Keratinocyte (primary cell): ENCODE measurements around the gene MAPK8. TPM values are rescaled to one million over a fixed set of nuclear protein-coding genes. Genes with fewer than 3 reads are reported as not detected.

Source experiments
- DNase-seq: peaks from one replicate; pipeline ENCODE4 v3.0.0-alpha.2; 2011; ENCODE audit warnings: low read depth, missing footprints, low spot score
- FAIRE-seq: peaks from 2 replicates; lab custom pipeline; 2011; peaks lifted over from hg19 to GRCh38; lab: Jason Lieb, UNC
- H2AFZ ChIP-seq: 2 replicates; pipeline ENCODE4 v1.6.0; 2012; ENCODE audit warnings: low read length, control low read depth, inconsistent platforms; ENCODE audit not compliant: control insufficient read depth
- H3K27ac ChIP-seq: 2 replicates; pipeline ENCODE4 v1.5.1; 2011; ENCODE audit warnings: low read length; ENCODE audit not compliant: control insufficient read depth, insufficient read depth
- H3K27me3 ChIP-seq: 3 replicates; pipeline ENCODE4 v1.6.0; 2011; ENCODE audit warnings: low read length; ENCODE audit not compliant: control insufficient read depth, insufficient read depth; ENCODE audit errors: extremely low read depth
- H3K36me3 ChIP-seq, 2 experiments: 2 replicates in 1 of 2; 3 replicates in 1 of 2; pipeline ENCODE4 v1.5.1; 2011; ENCODE audit warnings: low read length in 2 of 2, mild to moderate bottlenecking in 1 of 2; ENCODE audit not compliant: control insufficient read depth in 2 of 2, insufficient read depth in 2 of 2; ENCODE audit errors: extremely low read depth in 1 of 2
- H3K4me1 ChIP-seq: 3 replicates; pipeline ENCODE4 v1.5.1; 2011; ENCODE audit warnings: low read length; ENCODE audit not compliant: control insufficient read depth, insufficient read depth; ENCODE audit errors: extremely low read depth
- H3K4me2 ChIP-seq: 3 replicates; pipeline ENCODE4 v1.6.0; 2011; ENCODE audit warnings: low read depth, low read length; ENCODE audit not compliant: control insufficient read depth, insufficient read depth; ENCODE audit errors: extremely low read depth
- H3K4me3 ChIP-seq, 3 experiments: fragments of 200-600 bp in 1 of 3; sonication (generic) in 1 of 3; 2 replicates in 2 of 3; 3 replicates in 1 of 3; pipeline ENCODE4 v1.5.1; 2011 to 2016; ENCODE audit warnings: low read length in 3 of 3, mild to moderate bottlenecking in 3 of 3, control low read depth in 2 of 3, inconsistent platforms in 1 of 3, low read depth in 1 of 3, mixed read lengths in 1 of 3, mixed run types in 1 of 3, moderate library complexity in 1 of 3; ENCODE audit not compliant: control insufficient read depth in 2 of 3, insufficient read depth in 2 of 3; ENCODE audit errors: extremely low read depth in 1 of 3
- H3K79me2 ChIP-seq: 2 replicates; pipeline ENCODE4 v1.6.0; 2012; ENCODE audit warnings: low read length; ENCODE audit not compliant: control insufficient read depth, insufficient read depth
- H3K9ac ChIP-seq: 3 replicates; pipeline ENCODE4 v1.6.0; 2011; ENCODE audit warnings: low read length; ENCODE audit not compliant: control insufficient read depth, insufficient read depth; ENCODE audit errors: extremely low read depth
- H3K9me1 ChIP-seq: 3 replicates; pipeline ENCODE4 v1.6.0; 2011; ENCODE audit warnings: low read length; ENCODE audit not compliant: control insufficient read depth, insufficient read depth; ENCODE audit errors: extremely low read depth
- H3K9me3 ChIP-seq: 2 replicates; pipeline ENCODE4 v1.5.1; 2012; ENCODE audit warnings: low read depth, low read length; ENCODE audit not compliant: control insufficient read depth
- H4K20me1 ChIP-seq: 3 replicates; pipeline ENCODE4 v1.6.0; 2011; ENCODE audit warnings: low read length; ENCODE audit not compliant: control insufficient read depth, insufficient read depth; ENCODE audit errors: extremely low read depth
- EZH2 ChIP-seq: IDR thresholded peaks from one replicate; pipeline ENCODE4 v1.6.1; 2012; ENCODE audit warnings: inconsistent platforms, mild to moderate bottlenecking, low read length, moderate library complexity
- dilution Hi-C: fragments of 300-500 bp; cut with MboI; formaldehyde crosslinking; loops from one replicate; pipeline ENCODE4 v1.7.0; 2020; ENCODE audit warnings: low sequenced_read_pairs; ENCODE audit not compliant: extremely low pct_ligation_motif_present
- polyA plus RNA-seq, 5 experiments: library from polyadenylated mRNA; depleted of rRNA in 3 of 5; stranded (reverse) in 3 of 5; stranded (forward) in 1 of 5; unstranded in 1 of 5; fragments of >200 nt; gene quantifications; 1 replicate in 1 of 5; 2 replicates in 3 of 5; 3 replicates in 1 of 5; pipeline versions ENCODE4 v1.2.1 to v1.2.3, GENCODE V29; 2011 to 2012; ENCODE audit warnings: missing spikeins in 2 of 5, low read depth in 1 of 5, low replicate concordance in 1 of 5
- TF ChIP-seq, protein P1 (sequence below), 3 experiments: IDR thresholded peaks in 1 of 3; conservative IDR thresholded peaks in 1 of 3; optimal IDR thresholded peaks in 1 of 3; 2 replicates in 2 of 3; 3 replicates in 1 of 3; pipeline versions ENCODE3 to v1.5.1; 2011; ENCODE audit warnings: low read length in 3 of 3, mild to moderate bottlenecking in 3 of 3, moderate library complexity in 2 of 3, control low read depth in 1 of 3, inconsistent platforms in 1 of 3; ENCODE audit not compliant: insufficient read depth in 2 of 3; ENCODE audit errors: extremely low read depth in 1 of 3

MAPK8 gene
- polyA plus RNA-seq, 1 donor (not counting 4 experiments of a cell fraction or from before 2014, with no cell fraction given): 39.8 TPM

DNA sequence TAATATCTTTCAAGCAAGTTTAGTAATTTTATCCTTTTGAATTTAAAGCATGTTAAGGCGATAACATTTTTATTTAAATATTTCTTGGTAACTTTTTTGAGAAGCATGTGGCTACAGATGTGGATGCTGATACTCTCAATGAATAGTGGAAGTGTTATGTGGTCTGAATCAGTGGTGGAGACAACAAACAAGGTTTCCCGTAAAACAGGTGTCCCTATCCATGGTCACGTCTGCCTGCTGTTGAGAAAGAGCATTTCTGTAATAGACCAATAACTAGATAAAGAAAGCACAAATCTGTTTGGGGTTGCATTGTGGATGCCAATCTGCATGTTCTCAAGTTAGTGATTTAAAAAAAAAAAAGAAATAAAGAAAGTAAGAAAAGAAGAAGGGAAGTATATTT, 13.9 kb upstream of the MAPK8 start:
- Histone ChIP-seq H4K20me1 (no peaks in the 10 kb centered on the region), H3K4me1 (peaks cover 3% of the 10 kb centered on the region), H3K4me3 (no peak overlapping the region), H3K36me3 (no peaks in the 10 kb centered on the region), H3K27me3 (peaks cover 7% of the 10 kb centered on the region), H3K9ac (no peak overlapping the region), H3K4me2 (no peak overlapping the region), H3K79me2 (no peaks in the 10 kb centered on the region), H2AFZ (no peak overlapping the region), H3K9me3 (no peaks in the 10 kb centered on the region), H3K27ac (no peak overlapping the region), H3K9me1 (no peaks in the 10 kb centered on the region)
- dilution Hi-C loops: no loop called here
- no peak for DNase-seq
- no peak for FAIRE-seq
- TF ChIP-seq EZH2: no peak
- TF ChIP-seq, protein P1, sequence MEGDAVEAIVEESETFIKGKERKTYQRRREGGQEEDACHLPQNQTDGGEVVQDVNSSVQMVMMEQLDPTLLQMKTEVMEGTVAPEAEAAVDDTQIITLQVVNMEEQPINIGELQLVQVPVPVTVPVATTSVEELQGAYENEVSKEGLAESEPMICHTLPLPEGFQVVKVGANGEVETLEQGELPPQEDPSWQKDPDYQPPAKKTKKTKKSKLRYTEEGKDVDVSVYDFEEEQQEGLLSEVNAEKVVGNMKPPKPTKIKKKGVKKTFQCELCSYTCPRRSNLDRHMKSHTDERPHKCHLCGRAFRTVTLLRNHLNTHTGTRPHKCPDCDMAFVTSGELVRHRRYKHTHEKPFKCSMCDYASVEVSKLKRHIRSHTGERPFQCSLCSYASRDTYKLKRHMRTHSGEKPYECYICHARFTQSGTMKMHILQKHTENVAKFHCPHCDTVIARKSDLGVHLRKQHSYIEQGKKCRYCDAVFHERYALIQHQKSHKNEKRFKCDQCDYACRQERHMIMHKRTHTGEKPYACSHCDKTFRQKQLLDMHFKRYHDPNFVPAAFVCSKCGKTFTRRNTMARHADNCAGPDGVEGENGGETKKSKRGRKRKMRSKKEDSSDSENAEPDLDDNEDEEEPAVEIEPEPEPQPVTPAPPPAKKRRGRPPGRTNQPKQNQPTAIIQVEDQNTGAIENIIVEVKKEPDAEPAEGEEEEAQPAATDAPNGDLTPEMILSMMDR (optimal IDR thresholded peaks at IDR 0.05 in 1 of 3, IDR thresholded peaks at IDR 0.05 in 1 of 3, conservative IDR thresholded peaks at IDR 0.05 in 1 of 3; ENCODE audit: extremely low read depth in 1 of 3, insufficient read depth in 2 of 3, low read length in 3 of 3): no peak

DNA sequence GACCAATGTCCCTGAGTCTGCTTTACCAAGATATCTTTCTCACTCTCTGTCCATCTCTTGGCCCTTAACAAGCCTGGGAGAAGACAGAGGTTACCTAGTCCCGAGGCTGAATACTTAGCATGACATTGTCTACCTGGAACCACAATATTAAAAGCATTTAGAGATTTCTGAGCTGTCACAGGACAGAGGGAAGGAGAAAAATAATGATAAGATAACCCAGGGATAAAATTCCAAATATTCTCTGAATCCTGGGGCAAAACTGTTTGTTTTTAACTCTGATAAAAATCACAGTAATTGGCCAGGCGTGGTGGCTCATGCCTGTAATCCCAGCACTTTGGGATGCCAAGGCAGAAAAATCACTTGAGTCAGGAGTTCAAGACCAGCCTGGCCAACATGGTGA, 12.0 kb upstream of the MAPK8 start:
- DNase-seq (no peak), FAIRE-seq (no peak)
- Histone ChIP-seq H3K4me1 (no peaks in the 10 kb centered on the region), H3K36me3 (no peaks in the 10 kb centered on the region), H3K9me1 (no peaks in the 10 kb centered on the region), H4K20me1 (no peaks in the 10 kb centered on the region), H3K79me2 (no peaks in the 10 kb centered on the region), H3K4me2 (no peak overlapping the region), H3K27ac (no peak overlapping the region), H3K4me3 (no peak overlapping the region), H3K27me3 (peaks cover 12% of the 10 kb centered on the region), H3K9ac (no peak overlapping the region), H3K9me3 (no peaks in the 10 kb centered on the region), H2AFZ (no peak overlapping the region)
- TF ChIP-seq, protein P1 (optimal IDR thresholded peaks at IDR 0.05 in 1 of 3, IDR thresholded peaks at IDR 0.05 in 1 of 3, conservative IDR thresholded peaks at IDR 0.05 in 1 of 3; ENCODE audit: extremely low read depth in 1 of 3, insufficient read depth in 2 of 3, low read length in 3 of 3): no peak
- TF ChIP-seq EZH2: no peak
- dilution Hi-C loops: no loop called here
